IMR-90 (cell line): ENCODE data around the gene JAK1. TPM values are rescaled to one million over a fixed set of nuclear protein-coding genes. Genes with fewer than 3 reads are reported as not detected.

Experiments used
- ATAC-seq: fragments of 200-7000 bp; cut with Tn5 transposase; 2 replicates; pipeline ENCODE4 v1.9.1; 2020; ENCODE audit warnings: low read depth, mild to moderate bottlenecking, moderate library complexity
- BruUV-seq: library from RNA; stranded (reverse); fragments of 400-500 nt; replicated peaks from 2 replicates; lab custom pipeline; 2021; lab: Mats Ljungman, UMichigan
- CTCF ChIA-PET: fragments of 300-600 bp; formaldehyde crosslinking; extraction: SDS; loops from one replicate; lab custom pipeline; 2021; ENCODE audit warnings: antibody characterized with exemption; lab: Yijun Ruan, JAX
- POLR2A ChIA-PET: fragments of 300-600 bp; sonication (Branson Sonifier 250); formaldehyde crosslinking; loops from one replicate; lab custom pipeline; 2022; ENCODE audit warnings: antibody characterized with exemption; ENCODE audit not compliant: unreplicated experiment; lab: Charles Lee
- DNase-seq: peaks from one replicate; pipeline ENCODE4 v3.0.0; 2013
- H2AFZ ChIP-seq: replicated peaks from 2 replicates; pipeline ENCODE3; 2013; ENCODE audit warnings: low read length, mild to moderate bottlenecking; ENCODE audit not compliant: poor library complexity
- H2AK5ac ChIP-seq: 2 replicates; pipeline ENCODE4 v1.6.1; 2013; ENCODE audit warnings: low read depth, low read length, inconsistent platforms
- H2AK9ac ChIP-seq: replicated peaks from 2 replicates; pipeline ENCODE3; 2013; ENCODE audit warnings: mild to moderate bottlenecking, low read depth, low read length, moderate library complexity; ENCODE audit not compliant: poor library complexity
- H2BK120ac ChIP-seq: 2 replicates; pipeline ENCODE4 v1.6.1; 2013; ENCODE audit warnings: low read depth, low read length, inconsistent platforms
- H2BK15ac ChIP-seq: 3 replicates; pipeline ENCODE4 v1.6.1; 2013; ENCODE audit warnings: low read depth, low read length, inconsistent platforms
- H2BK20ac ChIP-seq: 2 replicates; pipeline ENCODE4 v1.6.1; 2013; ENCODE audit warnings: low read depth, mild to moderate bottlenecking, inconsistent platforms, low read length, moderate library complexity
- H2BK5ac ChIP-seq: 2 replicates; pipeline ENCODE4 v1.6.1; 2013; ENCODE audit warnings: mild to moderate bottlenecking, low read depth, low read length, inconsistent platforms; ENCODE audit not compliant: poor library complexity, severe bottlenecking
- H3K14ac ChIP-seq: replicated peaks from 2 replicates; pipeline ENCODE4 v1.6.1; 2013; ENCODE audit warnings: low read depth, low read length, inconsistent platforms
- H3K18ac ChIP-seq: 2 replicates; pipeline ENCODE4 v1.6.1; 2013; ENCODE audit warnings: low read depth, low read length, control low read depth
- H3K23ac ChIP-seq: 2 replicates; pipeline ENCODE4 v1.6.1; 2013; ENCODE audit warnings: low read depth, low read length, inconsistent platforms
- H3K27ac ChIP-seq: 2 replicates; pipeline ENCODE4 v1.5.1; 2013; ENCODE audit warnings: mild to moderate bottlenecking, control low read depth, low read length; ENCODE audit not compliant: insufficient read depth
- H3K27me3 ChIP-seq: 2 replicates; pipeline ENCODE4 v1.6.1; 2013; ENCODE audit warnings: low read length; ENCODE audit not compliant: control insufficient read depth, insufficient read depth
- H3K36me3 ChIP-seq: 2 replicates; pipeline ENCODE4 v1.6.1; 2013; ENCODE audit warnings: low read length, mixed read lengths; ENCODE audit not compliant: control insufficient read depth, insufficient read depth
- H3K4ac ChIP-seq: 2 replicates; pipeline ENCODE4 v1.6.1; 2013; ENCODE audit warnings: low read depth, low read length, inconsistent platforms
- H3K4me1 ChIP-seq: 2 replicates; pipeline ENCODE4 v1.6.1; 2013; ENCODE audit warnings: low read length, mixed read lengths; ENCODE audit not compliant: control insufficient read depth, insufficient read depth
- H3K4me2 ChIP-seq: 2 replicates; pipeline ENCODE4 v1.6.1; 2013; ENCODE audit warnings: low read depth, mild to moderate bottlenecking, control low read depth, low read length, moderate library complexity
- H3K4me3 ChIP-seq: 2 replicates; pipeline ENCODE4 v1.5.1; 2013; ENCODE audit warnings: low read depth, mild to moderate bottlenecking, control low read depth, low read length, moderate library complexity; ENCODE audit not compliant: insufficient read depth
- H3K56ac ChIP-seq: 2 replicates; pipeline ENCODE4 v1.6.1; 2013; ENCODE audit warnings: low read length, inconsistent platforms; ENCODE audit not compliant: insufficient read depth; ENCODE audit errors: extremely low read depth
- H3K79me1 ChIP-seq, 2 experiments: 2 replicates each; pipeline ENCODE4 v1.6.1; 2013; ENCODE audit warnings: low read length in 2 of 2, inconsistent platforms in 1 of 2, low read depth in 1 of 2
- H3K9ac ChIP-seq: 2 replicates; pipeline ENCODE4 v1.6.1; 2013; ENCODE audit warnings: low read depth, low read length, control low read depth
- H3K9me1 ChIP-seq: 2 replicates; pipeline ENCODE4 v1.6.1; 2013; ENCODE audit warnings: low read length, inconsistent platforms; ENCODE audit not compliant: insufficient read depth
- H3K9me3 ChIP-seq: 2 replicates; pipeline ENCODE4 v1.6.1; 2013; ENCODE audit warnings: low read length; ENCODE audit not compliant: control insufficient read depth, insufficient read depth
- H4K20me1 ChIP-seq: 2 replicates; pipeline ENCODE4 v1.6.1; 2013; ENCODE audit warnings: low read length, inconsistent platforms; ENCODE audit not compliant: insufficient read depth
- H4K5ac ChIP-seq: 2 replicates; pipeline ENCODE4 v1.6.1; 2013; ENCODE audit warnings: mild to moderate bottlenecking, low read depth, low read length, control low read depth
- H4K8ac ChIP-seq, 2 experiments: 2 replicates each; pipeline ENCODE4 v1.6.1; 2013; ENCODE audit warnings: low read depth in 2 of 2, low read length in 2 of 2, control low read depth in 1 of 2, inconsistent platforms in 1 of 2
- H4K91ac ChIP-seq: 2 replicates; pipeline ENCODE4 v1.6.1; 2013; ENCODE audit warnings: low read depth, low read length, inconsistent platforms; ENCODE audit not compliant: insufficient read depth
- BHLHE40 ChIP-seq: fragments of 150-350 bp; IDR thresholded peaks from 2 replicates; pipeline ENCODE4 v1.6.1; 2016; ENCODE audit warnings: mild to moderate bottlenecking, low read depth, low read length
- CEBPB ChIP-seq: IDR thresholded peaks from 2 replicates; pipeline ENCODE4 v1.6.1; 2012; ENCODE audit warnings: low read depth, low read length, improper control_type of control experiment
- CHD1 ChIP-seq: IDR thresholded peaks from 2 replicates; pipeline ENCODE4 v1.6.1; 2012; ENCODE audit warnings: low read depth, low read length, improper control_type of control experiment
- FOS ChIP-seq: fragments of 150-350 bp; IDR thresholded peaks from 2 replicates; pipeline ENCODE4 v1.6.1; 2016; ENCODE audit warnings: low read depth, low read length
- MAFK ChIP-seq: IDR thresholded peaks from 2 replicates; pipeline ENCODE4 v1.6.1; 2012; ENCODE audit warnings: low read depth, low read length, improper control_type of control experiment
- MAZ ChIP-seq: IDR thresholded peaks from 2 replicates; pipeline ENCODE4 v1.6.1; 2012; ENCODE audit warnings: low read depth, mild to moderate bottlenecking, low read length, improper control_type of control experiment, moderate library complexity, borderline replicate concordance
- MXI1 ChIP-seq: IDR thresholded peaks from 2 replicates; pipeline ENCODE4 v1.6.1; 2012; ENCODE audit warnings: low read depth, mild to moderate bottlenecking, low read length, moderate library complexity, borderline replicate concordance
- NFE2L2 ChIP-seq: fragments of 150-350 bp; IDR thresholded peaks from 2 replicates; pipeline ENCODE4 v1.6.1; 2016; ENCODE audit warnings: low read depth, mild to moderate bottlenecking, low read length
- POLR2A ChIP-seq: IDR thresholded peaks from 2 replicates; pipeline ENCODE4 v1.6.1; 2012; ENCODE audit warnings: mild to moderate bottlenecking, low read depth, low read length
- RAD21 ChIP-seq: IDR thresholded peaks from 2 replicates; pipeline ENCODE4 v1.6.1; 2012; ENCODE audit warnings: low read length, improper control_type of control experiment
- RCOR1 ChIP-seq: IDR thresholded peaks from 2 replicates; pipeline ENCODE4 v1.6.1; 2012; ENCODE audit warnings: mild to moderate bottlenecking, low read length, improper control_type of control experiment; ENCODE audit not compliant: insufficient replicate concordance
- RFX5 ChIP-seq: IDR thresholded peaks from 2 replicates; pipeline ENCODE4 v1.8.0; 2012; ENCODE audit warnings: low read depth, mild to moderate bottlenecking, low read length, moderate library complexity
- SMC3 ChIP-seq: fragments of 150-350 bp; IDR thresholded peaks from 2 replicates; pipeline ENCODE4 v1.6.1; 2016; ENCODE audit warnings: low read depth, mild to moderate bottlenecking, antibody characterized with exemption, low read length, moderate library complexity
- WGBS, 2 experiments: methylation state at CpG; one replicate each; pipeline versions ENCODE4 v1.1.5 to v1.1.7; 2013; ENCODE audit warnings: missing lambda C conversion rate in 2 of 2; ENCODE audit not compliant: insufficient read length in 1 of 2; ENCODE audit errors: extremely low coverage in 2 of 2; 5-methylcytosine and 5-hydroxymethylcytosine counted together
- dilution Hi-C: fragments of 300-500 bp; cut with HindIII; formaldehyde crosslinking; loops from one replicate; pipeline ENCODE4 v1.14.3; 2018; ENCODE audit warnings: low sequenced_read_pairs; ENCODE audit not compliant: unreplicated experiment
- in situ Hi-C: fragments of 300-500 bp; cut with MboI; formaldehyde crosslinking; loops from 3 replicates; pipeline ENCODE4 v1.14.3; 2019; ENCODE audit warnings: low sequenced_read_pairs, inconsistent platforms, mixed read lengths
- intact Hi-C: fragments of 100-400 bp; cut with micrococcal nuclease; formaldehyde crosslinking; loops from 2 replicates; pipeline ENCODE4 v1.10.0; 2022
- polyA plus RNA-seq, 3 experiments: library from polyadenylated mRNA; depleted of rRNA; stranded (reverse); fragments of >200 nt; gene quantifications; 2 replicates each; pipeline ENCODE4 v1.2.3, GENCODE V29; 2012; ENCODE audit warnings: low replicate concordance in 1 of 3
- total RNA-seq: library from RNA; depleted of rRNA; stranded (reverse); fragments of >200 nt; gene quantifications from 2 replicates; pipeline ENCODE4 v1.2.3, GENCODE V29; 2012
- TF ChIP-seq, protein P1 (sequence below): fragments of 150-350 bp; IDR thresholded peaks from 2 replicates; pipeline ENCODE4 v1.6.1; 2016; ENCODE audit warnings: low read depth, mild to moderate bottlenecking, low read length, moderate library complexity, borderline replicate concordance
- TF ChIP-seq, protein P2 (sequence below): conservative IDR thresholded peaks from 2 replicates; pipeline ENCODE4 v1.5.1; 2012; ENCODE audit warnings: mild to moderate bottlenecking, low read depth, low read length, improper control_type of control experiment

Gene JAK1
- total and polyA plus RNA-seq, 2 of the 4 experiments (the other 2 are of a cell fraction): 76.9 to 103 TPM

GRCh38 chr1:64934115-64934877 is 32.1 kb downstream of the JAK1 start:
- peak; percentile 82 for DNase-seq
- H2BK20ac ChIP-seq: peak overlapping the region; percentile 83
- ChIA-PET CTCF (no interaction called here), POLR2A (no interaction called here)
- in situ Hi-C loops (no loop called here), dilution Hi-C loops (no loop called here), intact Hi-C loops (loop anchor here (5.0 kb wide), 1 partner anchor 47 kb away; no protein-coding TSS in a partner anchor)
- H4K91ac ChIP-seq: peak overlapping the region; percentile 91
- peaks cover 18 to 62% of the 10 kb centered on the region in 2 experiments for H3K79me1 ChIP-seq
- H2BK5ac ChIP-seq: peak overlapping the region; percentile 84
- H2AK9ac ChIP-seq: peak overlapping the region; percentile 49
- H4K20me1 ChIP-seq: peaks cover 41% of the 10 kb centered on the region
- peak overlapping the region; percentile 88 for H3K4ac ChIP-seq
- H4K8ac ChIP-seq: peak overlapping the region; percentile 3 to 84; a peak in 3 of 4 replicates
- H3K27me3 ChIP-seq: no peaks in the 10 kb centered on the region
- H3K27ac ChIP-seq: peak overlapping the region; percentile 80
- H3K14ac ChIP-seq: peak overlapping the region; percentile 90
- WGBS, 2 experiments: 47% methylated on average over 3 of the region's 9 CpGs; no CpG with 5 or more reads in 1 of the 2 experiments
- no peaks in the 10 kb centered on the region for H3K9me3 ChIP-seq
- peak overlapping the region; percentile 53; the same call in 1 of the 3 replicates for H2BK15ac ChIP-seq
- peak overlapping the region; percentile 74 for H3K18ac ChIP-seq
- no TSS peak for BruUV-seq
- H3K4me1 ChIP-seq: peaks cover 15% of the 10 kb centered on the region
- peak overlapping the region; percentile 80 for H3K4me2 ChIP-seq
- peak overlapping the region; percentile 92 for H2BK120ac ChIP-seq
- H3K56ac ChIP-seq: peak overlapping the region; percentile 71
- H3K36me3 ChIP-seq: no peaks in the 10 kb centered on the region
- H4K5ac ChIP-seq: peak overlapping the region; percentile 31
- no peak overlapping the region for H3K4me3 ChIP-seq
- H3K9ac ChIP-seq: peak overlapping the region; percentile 33
- peak overlapping the region; percentile 92; the same call in 1 of the 2 replicates for H3K23ac ChIP-seq
- H2AK5ac ChIP-seq: peak overlapping the region; percentile 90
- peaks cover 13% of the 10 kb centered on the region for H3K9me1 ChIP-seq
- H2AFZ ChIP-seq: peak overlapping the region; percentile 78
- peak; percentile 51; the same call in 1 of the 2 replicates for ATAC-seq
- peak; percentile 67 for TF ChIP-seq CEBPB
- TF ChIP-seq MAFK: no peak
- TF ChIP-seq CHD1: no peak
- TF ChIP-seq NFE2L2: peak; percentile 27; the same call in 1 of the 2 replicates
- peak; percentile 67 for TF ChIP-seq FOS
- TF ChIP-seq RAD21: no peak
- no peak for TF ChIP-seq POLR2A
- TF ChIP-seq MXI1: no peak
- TF ChIP-seq BHLHE40: no peak
- TF ChIP-seq, protein P1, sequence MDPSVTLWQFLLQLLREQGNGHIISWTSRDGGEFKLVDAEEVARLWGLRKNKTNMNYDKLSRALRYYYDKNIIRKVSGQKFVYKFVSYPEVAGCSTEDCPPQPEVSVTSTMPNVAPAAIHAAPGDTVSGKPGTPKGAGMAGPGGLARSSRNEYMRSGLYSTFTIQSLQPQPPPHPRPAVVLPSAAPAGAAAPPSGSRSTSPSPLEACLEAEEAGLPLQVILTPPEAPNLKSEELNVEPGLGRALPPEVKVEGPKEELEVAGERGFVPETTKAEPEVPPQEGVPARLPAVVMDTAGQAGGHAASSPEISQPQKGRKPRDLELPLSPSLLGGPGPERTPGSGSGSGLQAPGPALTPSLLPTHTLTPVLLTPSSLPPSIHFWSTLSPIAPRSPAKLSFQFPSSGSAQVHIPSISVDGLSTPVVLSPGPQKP: no peak
- TF ChIP-seq, protein P2, sequence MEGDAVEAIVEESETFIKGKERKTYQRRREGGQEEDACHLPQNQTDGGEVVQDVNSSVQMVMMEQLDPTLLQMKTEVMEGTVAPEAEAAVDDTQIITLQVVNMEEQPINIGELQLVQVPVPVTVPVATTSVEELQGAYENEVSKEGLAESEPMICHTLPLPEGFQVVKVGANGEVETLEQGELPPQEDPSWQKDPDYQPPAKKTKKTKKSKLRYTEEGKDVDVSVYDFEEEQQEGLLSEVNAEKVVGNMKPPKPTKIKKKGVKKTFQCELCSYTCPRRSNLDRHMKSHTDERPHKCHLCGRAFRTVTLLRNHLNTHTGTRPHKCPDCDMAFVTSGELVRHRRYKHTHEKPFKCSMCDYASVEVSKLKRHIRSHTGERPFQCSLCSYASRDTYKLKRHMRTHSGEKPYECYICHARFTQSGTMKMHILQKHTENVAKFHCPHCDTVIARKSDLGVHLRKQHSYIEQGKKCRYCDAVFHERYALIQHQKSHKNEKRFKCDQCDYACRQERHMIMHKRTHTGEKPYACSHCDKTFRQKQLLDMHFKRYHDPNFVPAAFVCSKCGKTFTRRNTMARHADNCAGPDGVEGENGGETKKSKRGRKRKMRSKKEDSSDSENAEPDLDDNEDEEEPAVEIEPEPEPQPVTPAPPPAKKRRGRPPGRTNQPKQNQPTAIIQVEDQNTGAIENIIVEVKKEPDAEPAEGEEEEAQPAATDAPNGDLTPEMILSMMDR: no peak
- TF ChIP-seq RCOR1: no peak
- TF ChIP-seq SMC3: no peak
- no peak for TF ChIP-seq RFX5
- no peak for TF ChIP-seq MAZ
